Gastrocnemius medialis (tissue), 4 donors: ENCODE measurements around the gene GOSR1.

ENCODE experiments used
- CTCF ChIP-seq, 5 experiments: fragments of 450-650 bp in 3 of 5; fragments of 200-600 bp in 2 of 5; sonication (generic) in 2 of 5; IDR thresholded peaks in 4 of 5; conservative IDR thresholded peaks in 1 of 5; 1 replicate in 4 of 5; 2 replicates in 1 of 5; pipeline ENCODE4 v1.5.1; 2016 to 2019; ENCODE audit warnings: antibody characterized with exemption in 5 of 5, mild to moderate bottlenecking in 3 of 5, moderate library complexity in 3 of 5
- POLR2A ChIP-seq, 2 donors: fragments of 450-650 bp; IDR thresholded peaks; one replicate each; pipeline ENCODE4 v1.6.1; 2017; ENCODE audit warnings: antibody characterized with exemption in 2 of 2, mild to moderate bottlenecking in 2 of 2, moderate library complexity in 2 of 2

DNA sequence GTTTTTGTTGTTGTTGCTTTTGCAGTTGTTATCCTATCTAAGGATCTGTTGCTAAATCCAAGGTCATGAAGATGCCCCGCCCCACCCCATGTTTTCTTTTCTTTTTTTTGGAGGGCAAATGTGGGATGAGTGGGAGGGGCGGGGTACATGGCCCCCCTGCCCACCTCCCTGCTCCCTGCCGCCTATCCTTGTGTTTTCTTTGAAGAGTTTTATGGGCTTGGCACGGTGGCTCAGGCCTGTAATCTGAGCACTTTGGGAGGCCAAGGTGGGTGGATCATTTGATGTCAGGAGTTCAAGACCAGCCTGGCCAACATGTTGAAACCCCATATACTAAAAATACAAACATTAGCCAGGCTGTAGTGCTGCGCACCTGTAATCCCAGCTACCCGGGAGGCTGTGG is 18.8 kb upstream of the GOSR1 start:
- no peak for TF ChIP-seq CTCF (IDR thresholded peaks at IDR 0.05 in 4 of 5, conservative IDR thresholded peaks at IDR 0.05 in 1 of 5)
- TF ChIP-seq POLR2A (IDR thresholded peaks at IDR 0.05) = no peak
